ENCODE data around the gene FIZ1.

The FIZ1 gene

DNA sequence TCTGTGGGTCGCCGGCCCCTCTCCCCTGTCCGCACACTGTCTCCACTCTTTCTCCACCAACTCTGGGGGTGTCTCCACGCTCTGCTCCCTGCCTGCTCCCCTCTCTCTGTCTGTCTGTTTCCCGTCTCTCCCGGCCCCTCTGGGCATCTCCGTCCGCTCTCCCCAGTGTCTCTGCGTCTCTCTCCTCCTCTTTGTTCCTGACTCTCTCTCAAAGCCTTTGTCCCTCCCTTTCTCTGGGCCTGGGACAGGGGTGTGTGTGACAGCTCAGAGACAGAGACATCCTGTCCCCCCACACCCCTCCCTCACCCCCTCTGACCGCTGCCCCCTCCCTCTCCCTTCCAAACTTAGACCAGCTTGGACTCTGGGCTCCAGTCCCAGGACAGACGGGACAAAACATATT lies 53.3 kb downstream of the FIZ1 start:
- no peak overlapping the region for H3K4me3 ChIP-seq
- peak overlapping the region; percentile 5 to 52 for H3K27ac ChIP-seq
- DNase-seq (ENCODE audit: low spot score), result no peak
- TF ChIP-seq, protein P1, sequence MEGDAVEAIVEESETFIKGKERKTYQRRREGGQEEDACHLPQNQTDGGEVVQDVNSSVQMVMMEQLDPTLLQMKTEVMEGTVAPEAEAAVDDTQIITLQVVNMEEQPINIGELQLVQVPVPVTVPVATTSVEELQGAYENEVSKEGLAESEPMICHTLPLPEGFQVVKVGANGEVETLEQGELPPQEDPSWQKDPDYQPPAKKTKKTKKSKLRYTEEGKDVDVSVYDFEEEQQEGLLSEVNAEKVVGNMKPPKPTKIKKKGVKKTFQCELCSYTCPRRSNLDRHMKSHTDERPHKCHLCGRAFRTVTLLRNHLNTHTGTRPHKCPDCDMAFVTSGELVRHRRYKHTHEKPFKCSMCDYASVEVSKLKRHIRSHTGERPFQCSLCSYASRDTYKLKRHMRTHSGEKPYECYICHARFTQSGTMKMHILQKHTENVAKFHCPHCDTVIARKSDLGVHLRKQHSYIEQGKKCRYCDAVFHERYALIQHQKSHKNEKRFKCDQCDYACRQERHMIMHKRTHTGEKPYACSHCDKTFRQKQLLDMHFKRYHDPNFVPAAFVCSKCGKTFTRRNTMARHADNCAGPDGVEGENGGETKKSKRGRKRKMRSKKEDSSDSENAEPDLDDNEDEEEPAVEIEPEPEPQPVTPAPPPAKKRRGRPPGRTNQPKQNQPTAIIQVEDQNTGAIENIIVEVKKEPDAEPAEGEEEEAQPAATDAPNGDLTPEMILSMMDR (IDR thresholded peaks at IDR 0.05), result no peak

DNA sequence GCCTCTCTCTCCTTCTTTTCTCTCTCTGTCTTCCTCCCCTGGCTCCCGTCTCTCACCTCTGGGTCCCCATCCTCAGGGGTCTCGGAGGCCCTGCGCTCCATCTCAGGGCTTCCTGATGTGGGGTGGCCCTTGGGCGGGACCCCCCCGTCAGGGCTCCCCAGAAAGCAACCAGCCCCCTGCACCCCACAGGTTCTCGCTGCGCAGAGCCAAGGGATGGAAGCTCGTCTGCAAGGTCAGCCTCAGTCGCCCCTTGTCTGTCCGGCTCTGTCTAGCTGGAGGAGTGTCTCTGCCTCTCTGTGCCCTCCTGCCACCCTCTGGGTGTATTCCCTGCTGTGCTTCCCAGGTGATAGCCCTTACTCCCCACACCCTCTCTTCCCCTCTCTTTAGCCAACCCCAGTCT lies 53.9 kb downstream of the FIZ1 start, which contains the start of gene SBK3:
SBK3 (minus strand) TSS at position 101 of the 400 bp plus-strand sequence; CDS start at position 101, 0 bp downstream.
- DNase-seq (ENCODE audit: low spot score), result no peak
- Histone ChIP-seq H3K4me3 (no peak within 1 kb of the TSS), H3K27ac (peak within 1 kb of the TSS; percentile 5 to 52)
- TF ChIP-seq, protein P1 (IDR thresholded peaks at IDR 0.05), result no peak

DNA sequence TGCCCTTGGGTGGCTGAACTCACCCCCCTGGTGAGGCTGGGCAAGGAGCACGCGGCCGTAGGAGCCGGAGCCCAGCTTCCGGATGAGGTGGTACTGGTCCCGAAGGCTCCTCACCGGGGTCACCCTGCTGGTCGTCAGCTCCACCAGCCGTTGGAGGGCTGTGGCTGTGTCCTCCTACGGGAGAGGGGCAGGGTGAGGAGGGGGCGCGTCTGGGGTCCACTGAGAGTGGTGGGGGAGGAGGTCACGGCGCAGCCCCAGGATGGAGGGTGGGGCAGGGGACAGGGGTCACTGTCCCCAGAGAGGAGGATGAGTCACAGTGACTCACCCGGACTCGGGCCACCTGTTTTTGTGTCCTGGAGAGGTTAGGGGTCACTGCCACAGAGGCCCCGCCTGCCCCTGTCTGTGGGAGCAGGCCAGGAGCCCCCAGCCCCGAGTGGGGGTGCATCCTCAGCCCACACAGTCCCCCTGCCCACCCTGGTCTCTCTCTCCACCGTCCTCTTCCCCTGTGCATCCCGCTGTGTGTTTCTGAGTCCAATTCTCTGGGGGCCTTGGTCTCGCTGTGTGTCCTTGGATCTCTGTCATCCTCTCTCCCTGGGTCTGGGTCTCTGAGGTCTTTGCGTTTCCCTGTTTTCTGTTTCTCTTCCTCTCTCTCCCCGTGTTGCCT lies 54.4 kb downstream of the FIZ1 start:
- DNase-seq (ENCODE audit: low spot score), result no peak
- TF ChIP-seq, protein P1 (IDR thresholded peaks at IDR 0.05), result no peak
- Histone ChIP-seq H3K4me3 (no peak overlapping the region), H3K27ac (no peak overlapping the region)

DNA sequence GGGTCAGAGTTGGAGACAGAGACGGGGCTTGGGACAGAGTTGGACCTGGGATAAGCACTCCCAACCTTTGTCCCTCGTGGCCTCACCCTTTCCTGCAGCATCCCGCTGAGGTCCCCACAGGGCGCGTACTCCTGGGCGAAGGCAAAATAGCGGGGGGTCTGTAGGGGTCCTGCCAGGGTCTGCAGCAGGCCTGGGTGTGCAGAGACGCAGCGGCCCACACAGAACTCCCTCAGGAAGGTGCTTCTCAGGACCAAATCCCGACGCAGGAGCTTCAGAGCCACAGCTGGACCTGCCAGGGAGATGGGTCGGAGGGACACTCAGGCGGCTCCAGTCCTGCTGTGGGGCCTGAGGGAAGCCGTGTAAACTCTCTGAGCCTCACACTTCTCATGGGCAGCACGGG lies 55.3 kb downstream of the FIZ1 start:
- TF ChIP-seq, protein P1 (IDR thresholded peaks at IDR 0.05), result no peak
- DNase-seq (ENCODE audit: low spot score), result no peak
- H3K27ac ChIP-seq, result no peak overlapping the region
- no peak overlapping the region for H3K4me3 ChIP-seq

DNA sequence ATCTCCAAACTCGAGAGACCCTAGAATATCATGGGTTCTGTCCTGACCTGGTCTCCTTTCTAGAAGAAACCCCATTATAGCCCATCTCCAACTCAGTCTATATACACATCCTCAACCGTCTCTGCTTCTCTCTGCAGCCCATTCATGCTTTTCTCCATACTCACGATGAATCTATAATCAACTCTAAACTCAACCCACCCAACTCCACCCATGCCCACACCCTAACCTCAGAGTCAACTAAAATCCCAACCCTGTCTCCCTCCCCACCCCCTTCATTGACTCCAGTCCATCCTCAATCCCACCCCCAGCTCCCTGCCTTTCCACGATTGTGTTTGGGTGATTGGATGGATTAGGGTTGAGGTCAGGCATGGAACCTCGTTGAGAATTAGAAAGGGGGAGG lies 55.8 kb downstream of the FIZ1 start:
- Histone ChIP-seq H3K4me3 (no peak overlapping the region), H3K27ac (no peak overlapping the region)
- TF ChIP-seq, protein P1 (IDR thresholded peaks at IDR 0.05), result no peak
- DNase-seq (ENCODE audit: low spot score), result no peak

DNA sequence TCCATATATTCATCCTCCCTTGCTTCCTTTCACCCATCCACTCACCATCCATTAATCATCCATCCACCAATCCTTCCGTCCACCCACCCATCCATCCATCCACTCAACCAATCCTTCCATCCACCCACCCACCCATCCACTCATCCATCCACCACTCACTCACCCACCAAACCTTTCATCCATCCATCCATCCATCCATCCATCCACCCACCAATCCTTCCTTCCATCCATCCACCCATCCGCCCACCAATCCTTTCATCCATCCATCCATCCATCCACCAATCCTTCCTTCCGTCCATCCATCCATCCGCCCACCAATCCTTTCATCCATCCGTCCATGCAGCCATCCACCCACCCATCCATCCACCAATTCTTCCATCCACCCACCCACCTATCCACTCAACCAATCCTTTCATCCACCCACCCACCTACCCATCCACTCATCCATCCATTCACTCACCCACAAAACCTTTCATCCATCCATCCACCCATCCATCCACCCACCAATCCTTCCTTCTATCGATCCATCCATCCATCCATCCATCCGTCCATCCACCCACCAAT lies 56.9 kb downstream of the FIZ1 start:
- Histone ChIP-seq H3K27ac (no peak overlapping the region), H3K4me3 (no peak overlapping the region)
- no peak for DNase-seq (ENCODE audit: low spot score)
- TF ChIP-seq, protein P1 (IDR thresholded peaks at IDR 0.05), result no peak
